Neuronal stem cell (in vitro differentiated cells): ENCODE measurements around the gene MTRF1L.

Experiments used
- DNase-seq: peaks from one replicate; pipeline ENCODE4 v3.0.0-alpha.2; 2013; ENCODE audit warnings: low spot score
- H2AFZ ChIP-seq: one replicate; pipeline ENCODE4 v1.6.1; 2013; ENCODE audit warnings: mild to moderate bottlenecking, low read length, inconsistent platforms
- H2AK5ac ChIP-seq: 2 replicates; pipeline ENCODE4 v1.6.1; 2013; ENCODE audit warnings: low read depth, mild to moderate bottlenecking, inconsistent platforms, low read length, moderate library complexity, mixed read lengths
- H2BK120ac ChIP-seq: 2 replicates; pipeline ENCODE4 v1.6.1; 2013; ENCODE audit warnings: low read depth, mild to moderate bottlenecking, inconsistent platforms, low read length, moderate library complexity, mixed read lengths
- H2BK12ac ChIP-seq: one replicate; pipeline ENCODE4 v1.6.1; 2013; ENCODE audit warnings: low read length, inconsistent platforms
- H2BK15ac ChIP-seq: 2 replicates; pipeline ENCODE4 v1.6.1; 2013; ENCODE audit warnings: mild to moderate bottlenecking, low read length, inconsistent platforms, mixed read lengths
- H2BK5ac ChIP-seq: one replicate; pipeline ENCODE4 v1.6.1; 2013; ENCODE audit warnings: inconsistent platforms, mild to moderate bottlenecking, low read length, moderate library complexity
- H3K14ac ChIP-seq: one replicate; pipeline ENCODE4 v1.6.1; 2013; ENCODE audit warnings: low read length, inconsistent platforms
- H3K18ac ChIP-seq: 2 replicates; pipeline ENCODE4 v1.6.1; 2013; ENCODE audit warnings: low read length, inconsistent platforms
- H3K23ac ChIP-seq: 2 replicates; pipeline ENCODE4 v1.6.1; 2013; ENCODE audit warnings: low read depth, mild to moderate bottlenecking, mixed read lengths, low read length, inconsistent platforms; ENCODE audit not compliant: poor library complexity
- H3K27ac ChIP-seq: replicated peaks from 3 replicates; pipeline ENCODE4 v1.5.1; 2013; ENCODE audit warnings: low read length, inconsistent platforms
- H3K27me3 ChIP-seq, 3 experiments: 2 replicates each; pipeline ENCODE4 v1.6.1; 2013; ENCODE audit warnings: low read length in 3 of 3, mild to moderate bottlenecking in 2 of 3, inconsistent platforms in 1 of 3, low read depth in 1 of 3, mixed read lengths in 1 of 3, moderate library complexity in 1 of 3; ENCODE audit not compliant: control insufficient read depth in 3 of 3, insufficient read depth in 3 of 3
- H3K36me3 ChIP-seq, 2 donors: replicated peaks in 1 of 2; 2 replicates each; pipeline ENCODE4 v1.6.1; 2013; ENCODE audit warnings: low read length in 2 of 2; ENCODE audit not compliant: control insufficient read depth in 2 of 2, insufficient read depth in 2 of 2
- H3K4ac ChIP-seq: 2 replicates; pipeline ENCODE4 v1.6.1; 2013; ENCODE audit warnings: inconsistent platforms, mild to moderate bottlenecking, low read length, moderate library complexity
- H3K4me1 ChIP-seq, 2 donors: 1 replicate in 1 of 2; 2 replicates in 1 of 2; pipeline ENCODE4 v1.6.1; 2013; ENCODE audit warnings: low read length in 2 of 2, low read depth in 1 of 2; ENCODE audit not compliant: control insufficient read depth in 2 of 2, insufficient read depth in 1 of 2
- H3K4me2 ChIP-seq: one replicate; pipeline ENCODE4 v1.6.1; 2013; ENCODE audit warnings: mild to moderate bottlenecking, low read length, inconsistent platforms; ENCODE audit not compliant: insufficient read depth, poor library complexity, severe bottlenecking
- H3K4me3 ChIP-seq, 2 donors: 2 replicates each; pipeline ENCODE4 v1.5.1; 2013; ENCODE audit warnings: low read length in 2 of 2, mild to moderate bottlenecking in 2 of 2, inconsistent platforms in 1 of 2, moderate library complexity in 1 of 2
- H3K79me1 ChIP-seq: one replicate; pipeline ENCODE4 v1.6.1; 2013; ENCODE audit warnings: low read depth, mild to moderate bottlenecking, inconsistent platforms, low read length, moderate library complexity
- H3K9ac ChIP-seq: one replicate; pipeline ENCODE4 v1.6.1; 2013; ENCODE audit warnings: mild to moderate bottlenecking, low read depth, low read length, inconsistent platforms; ENCODE audit not compliant: poor library complexity
- H3K9me3 ChIP-seq, 2 donors: replicated peaks in 1 of 2; 2 replicates each; pipeline versions ENCODE3 to v1.6.1; 2013; ENCODE audit warnings: low read length in 2 of 2, mild to moderate bottlenecking in 2 of 2, inconsistent platforms in 1 of 2, low read depth in 1 of 2, mixed read lengths in 1 of 2, moderate library complexity in 1 of 2; ENCODE audit not compliant: control insufficient read depth in 2 of 2, insufficient read depth in 1 of 2
- H4K8ac ChIP-seq: one replicate; pipeline ENCODE4 v1.6.1; 2013; ENCODE audit warnings: low read depth, mild to moderate bottlenecking, inconsistent platforms, low read length, moderate library complexity
- H4K91ac ChIP-seq: one replicate; pipeline ENCODE4 v1.6.1; 2013; ENCODE audit warnings: low read length, low read depth, mild to moderate bottlenecking, inconsistent platforms; ENCODE audit not compliant: poor library complexity
- WGBS, 2 donors: extraction: QIAGEN DNeasy Blood & Tissue Kit; methylation state at CpG; one replicate each; pipeline ENCODE4 v1.1.7; 2013; ENCODE audit warnings: missing lambda C conversion rate in 2 of 2, mixed read lengths in 1 of 2; ENCODE audit not compliant: insufficient read length in 2 of 2, insufficient replicate concordance in 1 of 2; ENCODE audit errors: extremely low coverage in 2 of 2; 5-methylcytosine and 5-hydroxymethylcytosine counted together

MTRF1L gene

DNA sequence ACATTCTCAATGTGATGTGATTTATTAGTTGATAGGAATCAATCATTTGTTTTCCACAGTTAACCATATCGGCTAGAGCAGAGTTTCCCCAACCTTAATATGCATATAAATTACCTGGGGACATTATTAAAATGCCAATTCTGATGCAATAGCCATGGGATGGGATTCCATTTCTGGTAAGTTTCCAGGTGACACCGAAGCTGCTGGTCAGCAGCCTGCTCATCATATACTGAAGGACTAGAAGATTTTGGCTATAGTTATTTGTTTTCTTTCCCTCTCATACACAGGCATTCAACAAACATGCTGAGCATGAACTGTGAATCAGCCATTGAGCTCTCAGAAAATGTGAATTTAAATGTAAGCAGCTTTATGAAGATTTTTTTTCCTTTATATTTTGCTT lies 55.5 kb downstream of the MTRF1L start:
- no peaks in the 10 kb centered on the region for H3K79me1 ChIP-seq
- no peak overlapping the region for H2AFZ ChIP-seq
- H3K9ac ChIP-seq, result no peak overlapping the region
- H3K27ac ChIP-seq, result no peak overlapping the region
- no peak overlapping the region for H2BK12ac ChIP-seq
- H3K18ac ChIP-seq, result no peak overlapping the region
- H3K36me3 ChIP-seq, result no peaks in the 10 kb centered on the region
- peaks cover 0 to 4% (median 0%) of the 10 kb centered on the region in 3 experiments for H3K27me3 ChIP-seq
- H4K8ac ChIP-seq, result no peak overlapping the region
- no peak overlapping the region for H4K91ac ChIP-seq
- H2AK5ac ChIP-seq, result no peak overlapping the region
- H2BK15ac ChIP-seq, result no peak overlapping the region
- no peak overlapping the region for H2BK120ac ChIP-seq
- no peak overlapping the region for H3K4me3 ChIP-seq
- no peak overlapping the region for H3K4ac ChIP-seq
- no peak for DNase-seq
- no CpG with 5 or more reads among the region's 2 CpGs for WGBS, 2 donors
- no peaks in the 10 kb centered on the region for H3K9me3 ChIP-seq
- H3K4me2 ChIP-seq, result no peak overlapping the region
- H3K14ac ChIP-seq, result no peak overlapping the region
- H3K4me1 ChIP-seq, result no peaks in the 10 kb centered on the region
- H2BK5ac ChIP-seq, result no peak overlapping the region
- no peak overlapping the region for H3K23ac ChIP-seq

DNA sequence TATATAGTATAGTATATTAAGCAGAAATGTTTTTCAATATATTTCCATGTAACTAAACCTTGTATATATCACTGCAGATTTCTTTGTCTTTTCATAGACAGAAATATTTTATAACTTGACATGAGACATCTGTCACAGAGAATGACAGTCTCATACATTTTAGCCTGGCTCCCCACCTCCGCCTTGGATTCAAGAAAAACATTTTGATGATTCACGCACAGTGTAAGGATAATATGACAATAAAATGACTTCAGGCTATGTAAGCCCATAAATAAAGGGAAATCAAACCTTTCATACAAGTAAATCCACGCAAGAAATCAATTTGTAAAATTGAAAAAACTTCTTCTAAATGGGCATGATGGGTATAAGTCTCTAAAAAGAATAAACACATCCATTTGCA lies 56.0 kb downstream of the MTRF1L start:
- no peak overlapping the region for H2BK120ac ChIP-seq
- no peaks in the 10 kb centered on the region for H3K9me3 ChIP-seq
- H4K91ac ChIP-seq, result no peak overlapping the region
- no peak overlapping the region for H3K14ac ChIP-seq
- no peaks in the 10 kb centered on the region for H3K4me1 ChIP-seq
- no peak overlapping the region for H2BK12ac ChIP-seq
- H2AFZ ChIP-seq, result no peak overlapping the region
- no peak overlapping the region for H3K18ac ChIP-seq
- no peak overlapping the region for H3K9ac ChIP-seq
- no peak overlapping the region for H2BK15ac ChIP-seq
- H3K4ac ChIP-seq, result no peak overlapping the region
- no peak overlapping the region for H4K8ac ChIP-seq
- H3K27ac ChIP-seq, result no peak overlapping the region
- H3K4me2 ChIP-seq, result no peak overlapping the region
- no peak overlapping the region for H2BK5ac ChIP-seq
- no CpG with 5 or more reads among the region's 3 CpGs for WGBS, 2 donors
- DNase-seq, result no peak
- no peaks in the 10 kb centered on the region for H3K36me3 ChIP-seq
- H3K79me1 ChIP-seq, result no peaks in the 10 kb centered on the region
- peaks cover 0 to 4% (median 0%) of the 10 kb centered on the region in 3 experiments for H3K27me3 ChIP-seq
- no peak overlapping the region for H3K4me3 ChIP-seq
- no peak overlapping the region for H2AK5ac ChIP-seq
- H3K23ac ChIP-seq, result no peak overlapping the region

DNA sequence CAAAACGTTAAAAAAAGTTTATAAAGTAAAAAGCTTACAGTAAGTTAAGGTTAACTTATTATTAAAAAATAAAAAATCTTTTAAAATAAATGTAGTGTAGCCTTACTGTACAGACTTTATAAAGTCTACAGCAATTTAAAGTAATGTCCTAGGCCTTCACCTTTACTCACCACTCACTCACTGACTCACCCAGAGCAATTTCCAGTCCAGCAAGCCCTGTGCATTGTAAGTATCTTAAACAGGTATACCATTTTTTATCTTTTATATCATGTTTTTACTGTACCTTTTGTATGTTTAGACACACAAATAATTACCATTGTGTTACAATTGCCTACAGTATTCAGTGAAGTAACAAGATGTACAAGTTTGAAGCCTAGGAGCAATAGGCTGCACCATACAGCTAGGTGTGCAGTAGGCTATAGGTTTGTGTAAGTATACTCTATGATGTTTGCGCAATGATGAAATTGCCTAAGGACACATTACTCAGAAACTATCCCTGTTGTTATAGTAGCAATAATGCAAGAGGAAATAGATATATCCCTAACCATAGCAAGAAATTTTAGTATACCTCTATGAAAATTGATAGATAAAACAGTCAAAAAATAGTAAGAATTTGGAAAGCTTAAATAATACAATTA lies 59.1 kb downstream of the MTRF1L start:
- no peak overlapping the region for H3K23ac ChIP-seq
- H3K4ac ChIP-seq, result no peak overlapping the region
- H3K36me3 ChIP-seq, result no peaks in the 10 kb centered on the region
- no peak overlapping the region for H2AFZ ChIP-seq
- no peak overlapping the region for H4K8ac ChIP-seq
- H2BK15ac ChIP-seq, result no peak overlapping the region
- H2BK12ac ChIP-seq, result no peak overlapping the region
- no peak overlapping the region for H3K9ac ChIP-seq
- H3K14ac ChIP-seq, result no peak overlapping the region
- no CpG with 5 or more reads among the region's 2 CpGs for WGBS, 2 donors
- no peak overlapping the region for H3K18ac ChIP-seq
- no peak overlapping the region for H3K4me3 ChIP-seq
- no peak overlapping the region for H3K27ac ChIP-seq
- no peak overlapping the region for H2BK5ac ChIP-seq
- H3K79me1 ChIP-seq, result no peaks in the 10 kb centered on the region
- no peak overlapping the region for H3K4me2 ChIP-seq
- no peaks in the 10 kb centered on the region for H3K9me3 ChIP-seq
- no peak overlapping the region for H4K91ac ChIP-seq
- no peak overlapping the region for H2AK5ac ChIP-seq
- H2BK120ac ChIP-seq, result no peak overlapping the region
- no peaks in the 10 kb centered on the region for H3K4me1 ChIP-seq
- DNase-seq, result no peak
- H3K27me3 ChIP-seq, result no peaks in the 10 kb centered on the region

GRCh38 chr6:152942319-152942869 lies 60.1 kb downstream of the MTRF1L start:
- Histone ChIP-seq H3K14ac (no peak overlapping the region), H2AK5ac (no peak overlapping the region), H3K4ac (no peak overlapping the region), H2BK12ac (no peak overlapping the region), H3K4me2 (no peak overlapping the region), H3K9ac (no peak overlapping the region), H3K9me3 (no peaks in the 10 kb centered on the region), H3K23ac (no peak overlapping the region), H2BK5ac (no peak overlapping the region), H3K36me3 (no peaks in the 10 kb centered on the region), H3K18ac (no peak overlapping the region), H3K4me3 (no peak overlapping the region), H4K8ac (no peak overlapping the region), H3K4me1 (no peaks in the 10 kb centered on the region), H3K79me1 (no peaks in the 10 kb centered on the region), H2AFZ (no peak overlapping the region), H4K91ac (no peak overlapping the region), H3K27me3 (no peaks in the 10 kb centered on the region), H2BK120ac (no peak overlapping the region), H3K27ac (no peak overlapping the region), H2BK15ac (no peak overlapping the region)
- no peak for DNase-seq
- WGBS, 2 donors, result no CpG with 5 or more reads among the region's 1 CpG
